ENCODE results near the gene GFM2. TPM values are rescaled to one million over a fixed set of nuclear protein-coding genes. Genes with fewer than 3 reads are reported as not detected.
"Not testable (repeated sequence)": the region's sequence is repeated elsewhere in the genome, so short reads cannot be mapped to it uniquely, and the experiment has no call there.

The GFM2 gene
- total and polyA plus RNA-seq, 5 donors, result 21.6 to 41.1 (median 37.2) TPM

GRCh38 chr5:74767579-74767913 lies 629 bp upstream of the GFM2 start:
- H3K27me3 ChIP-seq (ENCODE audit: control insufficient read depth, insufficient read depth), result no peaks in the 10 kb centered on the region
- under 1% methylated on average over 9 of the region's 9 CpGs for WGBS
- intact Hi-C loops (cut with DNase I), result loop anchor here in 2 of 4 donors (5.0 to 10.0 kb wide), 2 partner anchors 135 to 147 kb away; no protein-coding TSS in a partner anchor
- H3K4me1 ChIP-seq (ENCODE audit: control insufficient read depth, insufficient read depth, low read length), result peaks cover 5% of the 10 kb centered on the region
- peak; percentile 27 to 41 for ATAC-seq
- H3K9me3 ChIP-seq (ENCODE audit: control insufficient read depth, low read length), result no peaks in the 10 kb centered on the region
- peak overlapping the region; percentile 97 for H3K4me3 ChIP-seq (ENCODE audit: low read length)
- DNase-seq, result peak in 1 of 3 donors; percentile 19
- H3K27ac ChIP-seq (ENCODE audit: low read length), result no peak overlapping the region

GRCh38 chr5:74766418-74766848 lies 484 bp downstream of the GFM2 start:
- H3K4me1 ChIP-seq (ENCODE audit: control insufficient read depth, insufficient read depth, low read length), result peaks cover 5% of the 10 kb centered on the region
- no peaks in the 10 kb centered on the region for H3K9me3 ChIP-seq (ENCODE audit: control insufficient read depth, low read length)
- ATAC-seq (peak; percentile 67 to 76), DNase-seq (no peak)
- under 1% methylated on average over 10 of the region's 10 CpGs for WGBS
- H3K27me3 ChIP-seq (ENCODE audit: control insufficient read depth, insufficient read depth), result no peaks in the 10 kb centered on the region
- peak overlapping the region; percentile 97 for H3K4me3 ChIP-seq (ENCODE audit: low read length)
- peak overlapping the region; percentile 25 for H3K27ac ChIP-seq (ENCODE audit: low read length)
- intact Hi-C loops (cut with DNase I), result loop anchor here in 2 of 4 donors (5.0 to 10.0 kb wide), 2 partner anchors 136 to 148 kb away; no protein-coding TSS in a partner anchor

GRCh38 chr5:74765929-74766328 lies 988 bp downstream of the GFM2 start:
- Histone ChIP-seq H3K9me3 (ENCODE audit: control insufficient read depth, low read length) (no peaks in the 10 kb centered on the region), H3K27ac (ENCODE audit: low read length) (no peak overlapping the region), H3K4me1 (ENCODE audit: control insufficient read depth, insufficient read depth, low read length) (peaks cover 5% of the 10 kb centered on the region), H3K4me3 (ENCODE audit: low read length) (peak overlapping the region; percentile 97), H3K27me3 (ENCODE audit: control insufficient read depth, insufficient read depth) (no peaks in the 10 kb centered on the region)
- 67% methylated on average over 27 of the region's 27 CpGs for WGBS
- intact Hi-C loops (cut with DNase I), result loop anchor here in 2 of 4 donors (5.0 to 10.0 kb wide), 2 partner anchors 136 to 149 kb away; no protein-coding TSS in a partner anchor
- ATAC-seq, result no peak
- peak in 1 of 3 donors; percentile 27 for DNase-seq

GRCh38 chr5:74765201-74765600 lies 1.7 kb downstream of the GFM2 start:
- Histone ChIP-seq H3K4me3 (ENCODE audit: low read length) (no peak overlapping the region), H3K27ac (ENCODE audit: low read length) (no peak overlapping the region), H3K4me1 (ENCODE audit: control insufficient read depth, insufficient read depth, low read length) (peaks cover 5% of the 10 kb centered on the region), H3K27me3 (ENCODE audit: control insufficient read depth, insufficient read depth) (no peaks in the 10 kb centered on the region), H3K9me3 (ENCODE audit: control insufficient read depth, low read length) (no peaks in the 10 kb centered on the region)
- no peak for DNase-seq
- intact Hi-C loops (cut with DNase I), result loop anchor here in 2 of 4 donors (5.0 to 10.0 kb wide), 2 partner anchors 137 to 150 kb away; no protein-coding TSS in a partner anchor
- 63% methylated on average over 9 of the region's 9 CpGs for WGBS
- ATAC-seq, result no peak

GRCh38 chr5:74763504-74763903 lies 3.4 kb downstream of the GFM2 start:
- H3K4me1 ChIP-seq (ENCODE audit: control insufficient read depth, insufficient read depth, low read length), result peaks cover 5% of the 10 kb centered on the region
- ATAC-seq (no peak), DNase-seq (no peak)
- intact Hi-C loops (cut with DNase I), result loop anchor here in 1 of 4 donors (10.0 kb wide), 1 partner anchor 151 kb away; no protein-coding TSS in a partner anchor
- H3K9me3 ChIP-seq (ENCODE audit: control insufficient read depth, low read length), result no peaks in the 10 kb centered on the region
- H3K4me3 ChIP-seq (ENCODE audit: low read length), result no peak overlapping the region
- no peak overlapping the region for H3K27ac ChIP-seq (ENCODE audit: low read length)
- no peaks in the 10 kb centered on the region for H3K27me3 ChIP-seq (ENCODE audit: control insufficient read depth, insufficient read depth)

GRCh38 chr5:74762599-74762998 lies 4.3 kb downstream of the GFM2 start:
- H3K27me3 ChIP-seq (ENCODE audit: control insufficient read depth, insufficient read depth), result no peaks in the 10 kb centered on the region
- no peak overlapping the region for H3K27ac ChIP-seq (ENCODE audit: low read length)
- no peaks in the 10 kb centered on the region for H3K9me3 ChIP-seq (ENCODE audit: control insufficient read depth, low read length)
- intact Hi-C loops (cut with DNase I), result loop anchor here in 1 of 4 donors (10.0 kb wide), 1 partner anchor 152 kb away; no protein-coding TSS in a partner anchor
- peaks cover 5% of the 10 kb centered on the region for H3K4me1 ChIP-seq (ENCODE audit: control insufficient read depth, insufficient read depth, low read length)
- H3K4me3 ChIP-seq (ENCODE audit: low read length), result no peak overlapping the region
- DNase-seq, result no peak
- 97% methylated on average over 2 of the region's 2 CpGs for WGBS
- no peak for ATAC-seq

GRCh38 chr5:74761241-74761640 lies 5.7 kb downstream of the GFM2 start:
- no peaks in the 10 kb centered on the region for H3K27me3 ChIP-seq (ENCODE audit: control insufficient read depth, insufficient read depth)
- DNase-seq, result no peak
- WGBS, result 91% methylated on average over 1 of the region's 1 CpG
- no peak overlapping the region for H3K27ac ChIP-seq (ENCODE audit: low read length)
- H3K4me3 ChIP-seq (ENCODE audit: low read length), result no peak overlapping the region
- peaks cover 5% of the 10 kb centered on the region for H3K4me1 ChIP-seq (ENCODE audit: control insufficient read depth, insufficient read depth, low read length)
- no peaks in the 10 kb centered on the region for H3K9me3 ChIP-seq (ENCODE audit: control insufficient read depth, low read length)
- intact Hi-C loops (cut with DNase I), result loop anchor here in 1 of 4 donors (10.0 kb wide), 1 partner anchor 154 kb away; no protein-coding TSS in a partner anchor
- no peak for ATAC-seq

- H3K27ac ChIP-seq (ENCODE audit: low read length); H3K9me3 ChIP-seq (ENCODE audit: control insufficient read depth, low read length); H3K4me3 ChIP-seq (ENCODE audit: low read length); intact Hi-C loops (cut with DNase I); H3K4me1 ChIP-seq (ENCODE audit: control insufficient read depth, insufficient read depth, low read length); ATAC-seq; DNase-seq; H3K27me3 ChIP-seq (ENCODE audit: control insufficient read depth, insufficient read depth): not testable (repeated sequence)
- over 99% methylated on average over 4 of the region's 4 CpGs for WGBS
These were observed 18.2 kb downstream of the GFM2 start for GRCh38 chr5:74748742-74749141.

GRCh38 chr5:74738406-74738805 lies 28.5 kb downstream of the GFM2 start:
- Histone ChIP-seq H3K4me3 (ENCODE audit: low read length) (no peak overlapping the region), H3K27ac (ENCODE audit: low read length) (no peak overlapping the region), H3K27me3 (ENCODE audit: control insufficient read depth, insufficient read depth) (no peaks in the 10 kb centered on the region), H3K9me3 (ENCODE audit: control insufficient read depth, low read length) (no peaks in the 10 kb centered on the region), H3K4me1 (ENCODE audit: control insufficient read depth, insufficient read depth, low read length) (no peaks in the 10 kb centered on the region)
- ATAC-seq (no peak), DNase-seq (no peak)
- WGBS, result 97% methylated on average over 4 of the region's 4 CpGs
- intact Hi-C loops (cut with DNase I), result no loop called here

- Histone ChIP-seq H3K27me3 (ENCODE audit: control insufficient read depth, insufficient read depth) (no peaks in the 10 kb centered on the region), H3K4me3 (ENCODE audit: low read length) (no peak overlapping the region), H3K4me1 (ENCODE audit: control insufficient read depth, insufficient read depth, low read length) (no peaks in the 10 kb centered on the region), H3K9me3 (ENCODE audit: control insufficient read depth, low read length) (no peaks in the 10 kb centered on the region), H3K27ac (ENCODE audit: low read length) (no peak overlapping the region)
- DNase-seq, result no peak
- no peak for ATAC-seq
- WGBS, result 89% methylated on average over 6 of the region's 6 CpGs
- intact Hi-C loops (cut with DNase I), result no loop called here
These were observed 30.2 kb downstream of the GFM2 start for GRCh38 chr5:74736759-74737158.

GRCh38 chr5:74725331-74725730 lies 41.6 kb downstream of the GFM2 start:
- Histone ChIP-seq H3K27me3 (ENCODE audit: control insufficient read depth, insufficient read depth) (no peaks in the 10 kb centered on the region), H3K27ac (ENCODE audit: low read length) (no peak overlapping the region), H3K4me1 (ENCODE audit: control insufficient read depth, insufficient read depth, low read length) (no peaks in the 10 kb centered on the region), H3K4me3 (ENCODE audit: low read length) (no peak overlapping the region), H3K9me3 (ENCODE audit: control insufficient read depth, low read length) (no peaks in the 10 kb centered on the region)
- no peak for ATAC-seq
- DNase-seq, result no peak
- intact Hi-C loops (cut with DNase I), result no loop called here
- 93% methylated on average over 1 of the region's 1 CpG for WGBS

- no peak for ATAC-seq
These were observed 44.6 kb downstream of the GFM2 start for GRCh38 chr5:74722271-74722670.

More at GRCh38 chr5:74722271-74722670, 44.6 kb downstream of the GFM2 start:
- no peaks in the 10 kb centered on the region for H3K27me3 ChIP-seq (ENCODE audit: control insufficient read depth, insufficient read depth)
- H3K4me3 ChIP-seq (ENCODE audit: low read length), result no peak overlapping the region
- H3K9me3 ChIP-seq (ENCODE audit: control insufficient read depth, low read length), result no peaks in the 10 kb centered on the region
- H3K4me1 ChIP-seq (ENCODE audit: control insufficient read depth, insufficient read depth, low read length), result no peaks in the 10 kb centered on the region
- 60% methylated on average over 1 of the region's 1 CpG for WGBS
- no peak overlapping the region for H3K27ac ChIP-seq (ENCODE audit: low read length)
- DNase-seq, result no peak
- intact Hi-C loops (cut with DNase I), result no loop called here
